Upper lobe of right lung (tissue), 1 donor: Measurements from ENCODE around the gene MYBBP1A. TPM values are rescaled to one million over a fixed set of nuclear protein-coding genes. Genes with fewer than 3 reads are reported as not detected.

Experiments used
- ATAC-seq: fragments of 200-7000 bp; cut with Tn5 transposase; one replicate; pipeline ENCODE4 v1.9.1; 2020; ENCODE audit warnings: mild to moderate bottlenecking, moderate library complexity
- DNase-seq: peaks from one replicate; pipeline ENCODE4 v3.0.0-alpha.2; 2020
- H3K27ac ChIP-seq: fragments of 200-600 bp; one replicate; pipeline ENCODE4 v1.8.0; 2022
- H3K27me3 ChIP-seq: fragments of 200-600 bp; one replicate; pipeline ENCODE4 v1.8.0; 2022; ENCODE audit warnings: mild to moderate bottlenecking
- H3K36me3 ChIP-seq: fragments of 200-600 bp; one replicate; pipeline ENCODE4 v1.8.0; 2022
- H3K4me1 ChIP-seq: fragments of 200-600 bp; one replicate; pipeline ENCODE4 v1.8.0; 2022
- H3K4me3 ChIP-seq: fragments of 200-600 bp; one replicate; pipeline ENCODE4 v1.8.0; 2022; ENCODE audit warnings: mild to moderate bottlenecking
- H3K9me3 ChIP-seq: fragments of 200-600 bp; one replicate; pipeline ENCODE4 v1.8.0; 2022
- CTCF ChIP-seq: fragments of 200-600 bp; IDR thresholded peaks from one replicate; pipeline ENCODE4 v1.8.0; 2022; ENCODE audit warnings: antibody characterized with exemption
- intact Hi-C: fragments of 100-400 bp; cut with DNase I; formaldehyde crosslinking; loops from one replicate; pipeline ENCODE4 v1.11.0; 2022
- total RNA-seq: library from RNA; stranded (reverse); fragmentation: NEBNext Ultra II Directional; extraction: Animal tissue kit (Norgen Biotek cat#: 25700); gene quantifications from one replicate; pipeline ENCODE4 v1.2.1, GENCODE V29; 2021
- donor health status: DM: no; HTN: yes; CAD: no; lungs with severe emphysema.

Gene MYBBP1A
- total RNA-seq, 1 donor from 2014 or later: 46.7 TPM

GRCh38 chr17:4499431-4500190 lies 55.6 kb downstream of the MYBBP1A start:
- ATAC-seq (peak; percentile 45), DNase-seq (no peak)
- Histone ChIP-seq H3K9me3 (no peaks in the 10 kb centered on the region), H3K27ac (peak overlapping the region; percentile 31), H3K4me1 (peaks cover 39% of the 10 kb centered on the region), H3K36me3 (no peaks in the 10 kb centered on the region), H3K27me3 (peaks cover 27% of the 10 kb centered on the region), H3K4me3 (peak overlapping the region; percentile 55)
- intact Hi-C loops: no loop called here
- no peak for TF ChIP-seq CTCF

- peak; percentile 90 for ATAC-seq
- H3K4me1 ChIP-seq: peaks cover 30% of the 10 kb centered on the region
- H3K27ac ChIP-seq: peak within 1 kb of the TSS; percentile 31
- peaks cover 27% of the 10 kb centered on the region for H3K27me3 ChIP-seq
- peak within 1 kb of the TSS; percentile 55 for H3K4me3 ChIP-seq
- no peaks in the 10 kb centered on the region for H3K36me3 ChIP-seq
- no peaks in the 10 kb centered on the region for H3K9me3 ChIP-seq
- peak; percentile 86 for DNase-seq
- TF ChIP-seq CTCF: no peak
- intact Hi-C loops: no loop called here
Observed at GRCh38 chr17:4498461-4499397, 56.5 kb downstream of the MYBBP1A start, which contains the start of gene SPNS2. SPNS2 (plus strand) TSS chr17:4498881; CDS start chr17:4499048, 167 bp downstream.

- Histone ChIP-seq H3K4me3 (no peak overlapping the region), H3K4me1 (peaks cover 18% of the 10 kb centered on the region), H3K27me3 (peaks cover 16% of the 10 kb centered on the region), H3K9me3 (no peaks in the 10 kb centered on the region), H3K27ac (no peak overlapping the region), H3K36me3 (no peaks in the 10 kb centered on the region)
- ATAC-seq (no peak), DNase-seq (no peak)
- intact Hi-C loops: no loop called here
- TF ChIP-seq CTCF: no peak
Observed at GRCh38 chr17:4497101-4497824, 57.9 kb downstream of the MYBBP1A start.

- Histone ChIP-seq H3K27me3 (no peaks in the 10 kb centered on the region), H3K4me3 (no peak overlapping the region), H3K9me3 (no peaks in the 10 kb centered on the region), H3K27ac (no peak overlapping the region), H3K36me3 (no peaks in the 10 kb centered on the region), H3K4me1 (peaks cover 5% of the 10 kb centered on the region)
- no peak for TF ChIP-seq CTCF
- DNase-seq: no peak
- peak; percentile 19 for ATAC-seq
- intact Hi-C loops: no loop called here
Observed at GRCh38 chr17:4492721-4493561, 62.2 kb downstream of the MYBBP1A start.
